Measurements from ENCODE around the gene CXCR4. TPM values are rescaled to one million over a fixed set of nuclear protein-coding genes. Genes with fewer than 3 reads are reported as not detected.

Gene CXCR4
- total and polyA plus RNA-seq, 11 donors: 1.1 to 21.3 (median 3.7) TPM

- Histone ChIP-seq H3K4me3 (peak overlapping the region in 2 of 12 donors; percentile 3 to 15), H3K27ac (no peak overlapping the region), H3K36me3 (no peaks in the 10 kb centered on the region), H3K9me3 (no peaks in the 10 kb centered on the region), H3K4me1 (peaks cover 0 to 29% (median 4%) of the 10 kb centered on the region in 12 donors), H3K27me3 (peaks cover 0 to 15% (median 0%) of the 10 kb centered on the region in 9 donors)
- intact Hi-C loops (cut with DNase I): loop anchor here in 1 of 10 donors (10.0 kb wide), 1 partner anchor 202 kb away; no protein-coding TSS in a partner anchor
- 50 to 59% (median 54%) methylated on average over 6 of the region's 6 CpGs for WGBS, 4 donors
- TF ChIP-seq CTCF (IDR thresholded peaks at IDR 0.05): no peak
- TF ChIP-seq POLR2A (IDR thresholded peaks at IDR 0.05): no peak
- ATAC-seq (peak in 1 of 4 donors; percentile 53), DNase-seq (no peak)
Observed at GRCh38 chr2:136126421-136126926, 8.5 kb upstream of the CXCR4 start.

GRCh38 chr2:136126021-136126420 is 8.1 kb upstream of the CXCR4 start:
- intact Hi-C loops (cut with DNase I): loop anchor here in 1 of 10 donors (10.0 kb wide), 1 partner anchor 201 kb away; no protein-coding TSS in a partner anchor
- WGBS, 4 donors: 33 to 39% (median 35%) methylated on average over 12 of the region's 12 CpGs
- TF ChIP-seq CTCF (IDR thresholded peaks at IDR 0.05) (no peak), POLR2A (IDR thresholded peaks at IDR 0.05) (no peak)

GRCh38 chr2:136125236-136125635 is 7.3 kb upstream of the CXCR4 start:
- WGBS, 4 donors: 77 to 85% (median 78%) methylated on average over 6 of the region's 6 CpGs
- TF ChIP-seq POLR2A (IDR thresholded peaks at IDR 0.05) (no peak), CTCF (IDR thresholded peaks at IDR 0.05) (no peak)
- H3K36me3 ChIP-seq: no peaks in the 10 kb centered on the region
- no peak for ATAC-seq
- peaks cover 0 to 22% (median 4%) of the 10 kb centered on the region in 12 donors for H3K4me1 ChIP-seq
- peak overlapping the region in 1 of 12 donors; percentile 35 for H3K27ac ChIP-seq
- DNase-seq: no peak
- intact Hi-C loops (cut with DNase I): loop anchor here in 1 of 10 donors (10.0 kb wide), 1 partner anchor 200 kb away; no protein-coding TSS in a partner anchor
- peaks cover 0 to 21% (median 4%) of the 10 kb centered on the region in 9 donors for H3K27me3 ChIP-seq
- H3K9me3 ChIP-seq: no peaks in the 10 kb centered on the region
- H3K4me3 ChIP-seq: no peak overlapping the region

More at GRCh38 chr2:136126021-136126420, 8.1 kb upstream of the CXCR4 start:
- DNase-seq (no peak), ATAC-seq (no peak)
- Histone ChIP-seq H3K36me3 (no peaks in the 10 kb centered on the region), H3K27me3 (peaks cover 0 to 20% (median 0%) of the 10 kb centered on the region in 9 donors), H3K9me3 (no peaks in the 10 kb centered on the region), H3K27ac (no peak overlapping the region), H3K4me1 (peaks cover 0 to 29% (median 4%) of the 10 kb centered on the region in 12 donors), H3K4me3 (peak overlapping the region in 3 of 12 donors; percentile 3 to 15 (median 5))

GRCh38 chr2:136124805-136125204 is 6.9 kb upstream of the CXCR4 start:
- H3K27ac ChIP-seq: peak overlapping the region in 1 of 12 donors; percentile 35
- H3K4me3 ChIP-seq: no peak overlapping the region
- ATAC-seq (no peak), DNase-seq (no peak)
- peaks cover 0 to 25% (median 5%) of the 10 kb centered on the region in 9 donors for H3K27me3 ChIP-seq
- intact Hi-C loops (cut with DNase I): loop anchor here in 1 of 10 donors (10.0 kb wide), 1 partner anchor 200 kb away; no protein-coding TSS in a partner anchor
- H3K4me1 ChIP-seq: peaks cover 0 to 20% (median 5%) of the 10 kb centered on the region in 12 donors
- no peaks in the 10 kb centered on the region for H3K9me3 ChIP-seq
- TF ChIP-seq POLR2A (IDR thresholded peaks at IDR 0.05): no peak
- no peak for TF ChIP-seq CTCF (IDR thresholded peaks at IDR 0.05)
- no peaks in the 10 kb centered on the region for H3K36me3 ChIP-seq
- 66 to 88% (median 78%) methylated on average over 2 of the region's 2 CpGs for WGBS, 4 donors
